ENCODE results near the gene CYSRT1.
"Not testable (repeated sequence)": the region's sequence is repeated elsewhere in the genome, so short reads cannot be mapped to it uniquely, and the experiment has no call there.

CYSRT1 gene

GRCh38 chr9:137253717-137254623 lies 29.0 kb downstream of the CYSRT1 start:
- DNase-seq, result no peak

- peak; percentile 90 to 91 for DNase-seq
These were observed 29.9 kb downstream of the CYSRT1 start, which contains the start of gene NELFB for GRCh38 chr9:137254624-137255447. Gene NELFB, plus strand, starts transcription at chr9:137255327.

GRCh38 chr9:137255448-137256114 lies 30.6 kb downstream of the CYSRT1 start:
- peak in 1 of 2 donors; percentile 34 for DNase-seq

- DNase-seq, result no peak
These were observed 31.4 kb downstream of the CYSRT1 start for GRCh38 chr9:137256362-137256761.

GRCh38 chr9:137256856-137257255 lies 31.9 kb downstream of the CYSRT1 start:
- DNase-seq, result no peak

GRCh38 chr9:137262173-137262908 lies 37.4 kb downstream of the CYSRT1 start:
- not testable (repeated sequence) for DNase-seq

GRCh38 chr9:137262909-137263285 lies 37.9 kb downstream of the CYSRT1 start:
- no peak for DNase-seq

- no peak for DNase-seq
These were observed 38.5 kb downstream of the CYSRT1 start for GRCh38 chr9:137263506-137263905.

GRCh38 chr9:137264067-137264466 lies 39.1 kb downstream of the CYSRT1 start:
- no peak for DNase-seq

GRCh38 chr9:137265496-137266161 lies 40.7 kb downstream of the CYSRT1 start:
- no peak for DNase-seq

GRCh38 chr9:137266162-137266527 lies 41.2 kb downstream of the CYSRT1 start:
- no peak for DNase-seq

- no peak for DNase-seq
These were observed 41.8 kb downstream of the CYSRT1 start for GRCh38 chr9:137266585-137267453.

GRCh38 chr9:137267933-137268355 lies 43.0 kb downstream of the CYSRT1 start:
- no peak for DNase-seq

GRCh38 chr9:137268538-137269201 lies 43.7 kb downstream of the CYSRT1 start:
- no peak for DNase-seq

GRCh38 chr9:137269231-137269772 lies 44.3 kb downstream of the CYSRT1 start:
- DNase-seq, result no peak

- no peak for DNase-seq
These were observed 46.1 kb downstream of the CYSRT1 start for GRCh38 chr9:137270929-137271695.

GRCh38 chr9:137271696-137272076 lies 46.7 kb downstream of the CYSRT1 start:
- DNase-seq, result no peak

- no peak for DNase-seq
These were observed 47.5 kb downstream of the CYSRT1 start for GRCh38 chr9:137272241-137273094.
